HL-60 (cell line): Measurements from ENCODE around the gene TMEM63C.

Source experiments
- GABPA ChIP-seq: IDR thresholded peaks from 2 replicates; pipeline ENCODE4 v1.6.1; 2012; ENCODE audit warnings: low read depth
- POLR2AphosphoS5 ChIP-seq: IDR thresholded peaks from 2 replicates; pipeline ENCODE4 v1.6.1; 2012; ENCODE audit warnings: low read depth
- TF ChIP-seq, protein P1 (sequence below): IDR thresholded peaks from 2 replicates; pipeline ENCODE4 v1.6.1; 2012; ENCODE audit warnings: low read depth; ENCODE audit not compliant: insufficient replicate concordance

GRCh38 chr14:77238996-77239395, 57.4 kb downstream of the TMEM63C start:
- TF ChIP-seq GABPA = no peak
- TF ChIP-seq, protein P1, sequence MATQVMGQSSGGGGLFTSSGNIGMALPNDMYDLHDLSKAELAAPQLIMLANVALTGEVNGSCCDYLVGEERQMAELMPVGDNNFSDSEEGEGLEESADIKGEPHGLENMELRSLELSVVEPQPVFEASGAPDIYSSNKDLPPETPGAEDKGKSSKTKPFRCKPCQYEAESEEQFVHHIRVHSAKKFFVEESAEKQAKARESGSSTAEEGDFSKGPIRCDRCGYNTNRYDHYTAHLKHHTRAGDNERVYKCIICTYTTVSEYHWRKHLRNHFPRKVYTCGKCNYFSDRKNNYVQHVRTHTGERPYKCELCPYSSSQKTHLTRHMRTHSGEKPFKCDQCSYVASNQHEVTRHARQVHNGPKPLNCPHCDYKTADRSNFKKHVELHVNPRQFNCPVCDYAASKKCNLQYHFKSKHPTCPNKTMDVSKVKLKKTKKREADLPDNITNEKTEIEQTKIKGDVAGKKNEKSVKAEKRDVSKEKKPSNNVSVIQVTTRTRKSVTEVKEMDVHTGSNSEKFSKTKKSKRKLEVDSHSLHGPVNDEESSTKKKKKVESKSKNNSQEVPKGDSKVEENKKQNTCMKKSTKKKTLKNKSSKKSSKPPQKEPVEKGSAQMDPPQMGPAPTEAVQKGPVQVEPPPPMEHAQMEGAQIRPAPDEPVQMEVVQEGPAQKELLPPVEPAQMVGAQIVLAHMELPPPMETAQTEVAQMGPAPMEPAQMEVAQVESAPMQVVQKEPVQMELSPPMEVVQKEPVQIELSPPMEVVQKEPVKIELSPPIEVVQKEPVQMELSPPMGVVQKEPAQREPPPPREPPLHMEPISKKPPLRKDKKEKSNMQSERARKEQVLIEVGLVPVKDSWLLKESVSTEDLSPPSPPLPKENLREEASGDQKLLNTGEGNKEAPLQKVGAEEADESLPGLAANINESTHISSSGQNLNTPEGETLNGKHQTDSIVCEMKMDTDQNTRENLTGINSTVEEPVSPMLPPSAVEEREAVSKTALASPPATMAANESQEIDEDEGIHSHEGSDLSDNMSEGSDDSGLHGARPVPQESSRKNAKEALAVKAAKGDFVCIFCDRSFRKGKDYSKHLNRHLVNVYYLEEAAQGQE = no peak
- no peak for TF ChIP-seq POLR2AphosphoS5
